B cell (primary cell): ENCODE measurements around the gene SLC39A3. TPM values are rescaled to one million over a fixed set of nuclear protein-coding genes. Genes with fewer than 3 reads are reported as not detected.

Experiments used
- ATAC-seq: fragments of 200-7000 bp; cut with Tn5 transposase; one replicate; pipeline ENCODE4 v1.10.0; 2021; ENCODE audit warnings: low read depth, mild to moderate bottlenecking, moderate number of reproducible peaks, moderate library complexity
- CTCF ChIA-PET: fragments of 350-600 bp; sonication (Branson Sonifier 250); formaldehyde crosslinking; loops from one replicate; lab custom pipeline; 2021; ENCODE audit warnings: antibody characterized with exemption, inconsistent platforms; lab: Charles Lee
- POLR2A ChIA-PET: fragments of 350-600 bp; sonication (Branson Sonifier 250); formaldehyde crosslinking; loops from one replicate; lab custom pipeline; 2021; ENCODE audit warnings: antibody characterized with exemption; lab: Charles Lee
- DNase-seq: peaks from one replicate; pipeline ENCODE4 v3.0.0; 2013
- H2AFZ ChIP-seq: 2 replicates; pipeline ENCODE4 v1.6.1; 2012; ENCODE audit warnings: mild to moderate bottlenecking, low read depth, low read length; ENCODE audit not compliant: insufficient read depth, poor library complexity, severe bottlenecking
- H3K27ac ChIP-seq, 2 donors: 1 replicate in 1 of 2; 2 replicates in 1 of 2; pipeline ENCODE4 v1.5.1; 2012 to 2013; ENCODE audit warnings: low read length in 2 of 2, mild to moderate bottlenecking in 2 of 2, moderate library complexity in 1 of 2
- H3K27me3 ChIP-seq, 4 experiments: fragments of 200-600 bp in 1 of 4; sonication (generic) in 1 of 4; replicated peaks in 1 of 4; 1 replicate in 2 of 4; 2 replicates in 2 of 4; pipeline versions ENCODE4 v1.6.1 to v1.7.0; 2013 to 2016; ENCODE audit warnings: low read length in 3 of 4, mild to moderate bottlenecking in 2 of 4, mixed read lengths in 1 of 4, moderate library complexity in 1 of 4; ENCODE audit not compliant: insufficient read depth in 4 of 4, control insufficient read depth in 3 of 4; ENCODE audit errors: control extremely low read depth in 1 of 4
- H3K36me3 ChIP-seq, 2 experiments: replicated peaks in 1 of 2; 1 replicate in 1 of 2; 2 replicates in 1 of 2; pipeline versions ENCODE4 v1.6.1 to v1.7.1; 2013; ENCODE audit warnings: low read length in 1 of 2; ENCODE audit not compliant: insufficient read depth in 2 of 2, control insufficient read depth in 1 of 2; ENCODE audit errors: control extremely low read depth in 1 of 2, extremely low read depth in 1 of 2
- H3K4me1 ChIP-seq, 2 donors: fragments of 200-600 bp in 1 of 2; sonication (generic) in 1 of 2; 1 replicate in 1 of 2; 2 replicates in 1 of 2; pipeline versions ENCODE4 v1.5.1 to v1.6.1; 2013 to 2017; ENCODE audit warnings: low read length in 2 of 2; ENCODE audit not compliant: control insufficient read depth in 2 of 2, insufficient read depth in 2 of 2
- H3K4me2 ChIP-seq: replicated peaks from 2 replicates; pipeline ENCODE3; 2012; ENCODE audit warnings: mild to moderate bottlenecking, low read depth, low read length; ENCODE audit not compliant: poor library complexity, severe bottlenecking
- H3K4me3 ChIP-seq, 5 experiments: fragments of 200-600 bp in 1 of 5; sonication (generic) in 1 of 5; 1 replicate in 3 of 5; 2 replicates in 2 of 5; pipeline versions ENCODE4 v1.5.1 to v1.7.0; 2011 to 2016; ENCODE audit warnings: low read length in 4 of 5, mild to moderate bottlenecking in 4 of 5, low read depth in 2 of 5, control low read depth in 1 of 5, moderate library complexity in 1 of 5; ENCODE audit not compliant: insufficient read depth in 1 of 5; ENCODE audit errors: control extremely low read depth in 1 of 5, extremely low read depth in 1 of 5
- H3K79me2 ChIP-seq: fragments of 200-600 bp; sonication (generic); one replicate; pipeline ENCODE4 v1.6.0; 2016; ENCODE audit warnings: low read length; ENCODE audit not compliant: control insufficient read depth, insufficient read depth
- H3K9ac ChIP-seq: fragments of 200-600 bp; sonication (generic); 2 replicates; pipeline ENCODE4 v1.6.1; 2017; ENCODE audit warnings: mild to moderate bottlenecking, low read length, moderate library complexity
- H3K9me3 ChIP-seq, 3 donors: one replicate each; pipeline versions ENCODE4 v1.6.1 to v1.7.1; 2013; ENCODE audit warnings: low read length in 2 of 3; ENCODE audit not compliant: control insufficient read depth in 2 of 3, insufficient read depth in 1 of 3; ENCODE audit errors: control extremely low read depth in 1 of 3
- H4K20me1 ChIP-seq: 2 replicates; pipeline ENCODE4 v1.6.0; 2012; ENCODE audit warnings: mild to moderate bottlenecking, low read length; ENCODE audit not compliant: insufficient read depth, control insufficient read depth, poor library complexity, severe bottlenecking
- H3K27ac Mint-ChIP-seq: one replicate; pipeline ENCODE4 v1.8.0; 2021; ENCODE audit warnings: mixed read lengths
- H3K27me3 Mint-ChIP-seq: one replicate; pipeline ENCODE4 v1.8.0; 2021; ENCODE audit warnings: mixed read lengths
- H3K4me1 Mint-ChIP-seq: one replicate; pipeline ENCODE4 v1.8.0; 2021; ENCODE audit warnings: mixed read lengths
- H3K4me3 Mint-ChIP-seq: one replicate; pipeline ENCODE4 v1.8.0; 2021; ENCODE audit warnings: mixed read lengths
- H3K9me3 Mint-ChIP-seq: one replicate; pipeline ENCODE4 v1.8.0; 2022; ENCODE audit warnings: mixed read lengths; ENCODE audit not compliant: insufficient read depth
- CTCF ChIP-seq: fragments of 200-600 bp; IDR thresholded peaks from one replicate; pipeline ENCODE4 v1.8.0; 2022; ENCODE audit warnings: antibody characterized with exemption, mild to moderate bottlenecking
- EZH2 ChIP-seq: IDR thresholded peaks from 2 replicates; pipeline ENCODE4 v1.6.1; 2012; ENCODE audit warnings: borderline replicate concordance, low read depth, mild to moderate bottlenecking, moderate library complexity, low read length; ENCODE audit not compliant: insufficient read depth, poor library complexity, severe bottlenecking
- WGBS: methylation state at CpG from one replicate; pipeline ENCODE4 v1.1.5; 2013; ENCODE audit warnings: missing lambda C conversion rate; ENCODE audit not compliant: insufficient coverage; 5-methylcytosine and 5-hydroxymethylcytosine counted together
- intact Hi-C: fragments of 100-400 bp; cut with micrococcal nuclease; formaldehyde crosslinking; loops from one replicate; pipeline ENCODE4 v1.10.0; 2022
- polyA plus RNA-seq: library from polyadenylated mRNA; depleted of rRNA; stranded (reverse); fragments of >200 nt; gene quantifications from 2 replicates; pipeline ENCODE4 v1.2.3, GENCODE V29; 2012
- total RNA-seq, 2 donors: library from RNA; stranded (reverse); fragments of 120-200 nt in 1 of 2; gene quantifications; 1 replicate in 1 of 2; 2 replicates in 1 of 2; pipeline versions ENCODE4 v1.2.3 to v1.2.4, GENCODE V29; 2013 to 2022

SLC39A3 gene
- total and polyA plus RNA-seq, 2 donors (not counting 1 experiment from before 2014, with no cell fraction given) = 36.4 to 37.6 TPM

- Histone ChIP-seq H3K9me3 (no peaks in the 10 kb centered on the region), H3K4me2 (peak within 1 kb of the TSS; percentile 96), H2AFZ (peak within 1 kb of the TSS; percentile 77), H3K9ac (peak within 1 kb of the TSS; percentile 96), H3K36me3 (peaks cover 0 to 3% of the 10 kb centered on the region in 2 experiments), H3K4me1 (peaks cover 23 to 39% of the 10 kb centered on the region in 2 donors), H4K20me1 (peaks cover 10% of the 10 kb centered on the region), H3K27ac (peak within 1 kb of the TSS; percentile 83 to 95), H3K79me2 (peaks cover 75% of the 10 kb centered on the region), H3K4me3 (peak within 1 kb of the TSS; percentile 62 to 99 (median 93)), H3K27me3 (no peaks in the 10 kb centered on the region)
- Mint-ChIP-seq H3K4me1 (peaks cover 60% of the 10 kb centered on the region), H3K4me3 (peak within 1 kb of the TSS; percentile 91), H3K9me3 (no peaks in the 10 kb centered on the region), H3K27me3 (no peaks in the 10 kb centered on the region), H3K27ac (peak within 1 kb of the TSS; percentile 97)
- under 1% methylated on average over 59 of the region's 68 CpGs for WGBS
- peak; percentile 59 for TF ChIP-seq CTCF
- no peak for TF ChIP-seq EZH2
- ChIA-PET POLR2A (interaction anchor here (0.5 to 1.5 kb wide), 4 partner anchors 81 to 775 kb away, joined by 3 to 6 read pairs (median 4); no protein-coding TSS in a partner anchor), CTCF (interaction anchor here (0.7 to 2.7 kb wide), 4 partner anchors 33 to 135 kb away, joined by 3 to 9 read pairs (median 4); partner anchors contain the start of gene ZNF555)
- intact Hi-C loops = loop anchor here (1.0 kb wide), 5 partner anchors 43 to 356 kb away; partner anchors contain the start of genes SLC39A3, TIMM13 and ZNF555
- ATAC-seq (peak; percentile 67), DNase-seq (peak; percentile 98)
These were observed 43.3 kb upstream of the SLC39A3 start, which contains the start of gene SGTA for GRCh38 chr19:2782936-2783780. TSS of gene SGTA (minus strand) at chr19:2783273. CDS start at chr19:2769068, 14,205 bp downstream.
